ENCODE results near the gene TNN.

The TNN gene

DNA sequence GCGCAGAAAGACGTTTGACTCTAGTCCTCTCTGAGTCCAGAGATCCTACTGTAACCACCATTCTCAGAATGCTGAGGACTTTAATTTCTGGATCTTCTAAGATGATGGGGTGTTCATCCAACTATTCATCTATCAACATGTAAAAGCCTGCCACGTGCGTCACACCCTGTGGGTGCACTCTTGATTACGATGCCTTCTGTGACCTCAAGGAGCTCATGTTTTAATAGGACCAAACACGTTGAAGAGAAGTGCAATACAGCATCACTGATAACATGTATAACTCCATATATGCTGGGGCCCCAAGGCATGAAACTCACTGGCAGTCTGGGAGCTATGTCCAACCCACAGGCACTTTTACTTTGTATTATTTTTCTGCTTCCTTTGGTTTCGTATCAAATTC is 105.9 kb downstream of the TNN start:
- no peak for DNase-seq (ENCODE audit: low read depth)
- TF ChIP-seq, protein P1, sequence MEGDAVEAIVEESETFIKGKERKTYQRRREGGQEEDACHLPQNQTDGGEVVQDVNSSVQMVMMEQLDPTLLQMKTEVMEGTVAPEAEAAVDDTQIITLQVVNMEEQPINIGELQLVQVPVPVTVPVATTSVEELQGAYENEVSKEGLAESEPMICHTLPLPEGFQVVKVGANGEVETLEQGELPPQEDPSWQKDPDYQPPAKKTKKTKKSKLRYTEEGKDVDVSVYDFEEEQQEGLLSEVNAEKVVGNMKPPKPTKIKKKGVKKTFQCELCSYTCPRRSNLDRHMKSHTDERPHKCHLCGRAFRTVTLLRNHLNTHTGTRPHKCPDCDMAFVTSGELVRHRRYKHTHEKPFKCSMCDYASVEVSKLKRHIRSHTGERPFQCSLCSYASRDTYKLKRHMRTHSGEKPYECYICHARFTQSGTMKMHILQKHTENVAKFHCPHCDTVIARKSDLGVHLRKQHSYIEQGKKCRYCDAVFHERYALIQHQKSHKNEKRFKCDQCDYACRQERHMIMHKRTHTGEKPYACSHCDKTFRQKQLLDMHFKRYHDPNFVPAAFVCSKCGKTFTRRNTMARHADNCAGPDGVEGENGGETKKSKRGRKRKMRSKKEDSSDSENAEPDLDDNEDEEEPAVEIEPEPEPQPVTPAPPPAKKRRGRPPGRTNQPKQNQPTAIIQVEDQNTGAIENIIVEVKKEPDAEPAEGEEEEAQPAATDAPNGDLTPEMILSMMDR (conservative IDR thresholded peaks at IDR 0.05; ENCODE audit: low read depth, low read length) = no peak
- no peak overlapping the region for H3K4me3 ChIP-seq (ENCODE audit: low read length)

DNA sequence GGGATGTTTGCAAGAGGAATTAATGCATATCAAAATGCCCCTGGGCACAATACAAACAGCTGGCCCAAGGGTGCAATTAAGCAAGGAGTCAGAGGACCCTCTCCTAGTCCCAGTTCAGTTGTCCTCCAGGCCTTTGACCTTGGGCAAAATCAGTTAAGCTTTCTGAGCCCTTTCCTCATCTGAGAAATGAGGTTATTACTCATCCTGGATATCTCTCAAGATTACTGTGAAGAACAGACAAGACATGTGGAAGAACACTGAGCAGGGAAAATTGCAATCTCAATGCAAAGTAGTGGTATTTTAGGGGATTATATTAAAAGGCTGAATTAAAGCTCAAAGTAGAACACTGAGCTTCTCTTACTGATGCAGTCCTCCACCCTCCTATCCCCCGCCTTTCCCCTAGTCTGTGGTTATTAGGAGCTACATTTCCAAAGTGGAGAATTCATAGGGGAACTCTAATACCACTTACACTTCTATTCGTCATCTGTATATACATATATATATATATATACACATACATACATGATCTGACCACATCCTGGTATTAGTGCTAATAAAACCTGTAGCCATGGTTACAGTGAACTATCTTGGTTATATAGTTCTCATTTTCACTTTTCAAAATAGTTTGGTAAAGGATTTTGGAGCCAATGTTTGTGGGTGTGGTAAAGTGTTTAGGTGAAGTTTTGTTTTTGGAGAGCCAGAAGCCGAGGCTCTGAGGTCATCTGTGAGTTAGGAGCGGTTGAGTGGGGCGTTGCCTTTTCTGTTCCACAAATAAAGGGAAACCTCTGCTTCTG is 106.9 kb downstream of the TNN start:
- H3K4me3 ChIP-seq (ENCODE audit: low read length) = no peak overlapping the region
- DNase-seq (ENCODE audit: low read depth) = no peak
- TF ChIP-seq, protein P1 (conservative IDR thresholded peaks at IDR 0.05; ENCODE audit: low read depth, low read length) = no peak

DNA sequence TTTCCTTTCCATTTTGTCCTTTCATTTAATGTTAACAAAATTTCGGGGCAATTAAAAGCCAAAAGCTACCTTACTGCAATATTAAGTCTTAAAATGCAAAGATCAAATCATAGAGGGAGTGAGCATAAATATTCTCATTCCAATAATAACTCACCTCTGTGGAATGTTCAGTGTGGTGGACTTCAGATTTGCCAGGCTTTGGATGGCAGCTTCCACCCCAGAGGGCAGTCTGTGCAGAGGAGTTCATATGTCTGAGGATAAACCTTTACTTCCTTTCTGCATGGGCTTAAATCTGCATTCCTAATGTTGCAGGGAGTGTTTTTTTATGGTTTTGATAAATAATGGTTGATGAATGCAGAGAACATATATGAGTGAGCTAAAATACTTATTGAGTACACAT is 108.6 kb downstream of the TNN start:
- TF ChIP-seq, protein P1 (conservative IDR thresholded peaks at IDR 0.05; ENCODE audit: low read depth, low read length) = no peak
- DNase-seq (ENCODE audit: low read depth) = no peak
- H3K4me3 ChIP-seq (ENCODE audit: low read length) = no peak overlapping the region

DNA sequence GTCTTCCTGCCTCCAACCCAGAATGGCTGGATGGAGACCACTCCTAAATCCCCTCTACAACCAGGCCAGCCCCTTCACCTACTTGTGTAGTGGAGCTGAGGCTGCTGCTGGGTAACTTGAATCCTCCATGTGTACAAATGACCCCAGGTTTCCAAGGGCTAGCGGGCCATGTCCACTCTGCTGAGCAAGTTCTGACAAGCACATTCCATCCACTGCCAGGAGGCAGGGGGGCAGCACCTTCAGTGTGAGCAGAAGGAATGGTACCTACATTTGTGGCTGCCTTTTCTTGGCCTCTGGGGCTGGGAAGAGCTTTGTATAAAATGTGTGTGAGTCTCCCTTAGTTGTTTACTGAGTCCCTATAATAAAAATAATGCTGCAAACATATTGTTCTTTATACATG is 110.4 kb downstream of the TNN start:
- DNase-seq (ENCODE audit: low read depth) = no peak
- no peak overlapping the region for H3K4me3 ChIP-seq (ENCODE audit: low read length)
- TF ChIP-seq, protein P1 (conservative IDR thresholded peaks at IDR 0.05; ENCODE audit: low read depth, low read length) = no peak

DNA sequence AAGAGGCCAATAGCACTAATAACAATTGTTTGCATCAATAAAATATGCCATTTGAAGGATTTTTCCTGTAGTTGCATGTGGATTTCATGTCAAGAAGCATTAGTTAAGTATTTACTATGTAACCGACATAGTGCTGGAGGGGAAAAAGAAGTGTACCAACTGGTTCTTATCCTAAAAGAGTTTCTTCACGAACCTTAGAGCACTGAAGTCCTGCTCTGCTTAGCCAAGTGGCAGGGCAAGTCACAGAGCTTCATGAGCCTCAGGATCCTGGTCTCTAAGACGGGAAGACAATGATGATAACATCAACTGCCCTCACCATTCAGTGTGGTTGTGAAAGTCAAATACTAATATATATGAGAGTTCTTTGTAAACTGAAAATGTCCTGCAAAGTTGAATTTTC is 110.8 kb downstream of the TNN start:
- no peak overlapping the region for H3K4me3 ChIP-seq (ENCODE audit: low read length)
- TF ChIP-seq, protein P1 (conservative IDR thresholded peaks at IDR 0.05; ENCODE audit: low read depth, low read length) = no peak
- no peak for DNase-seq (ENCODE audit: low read depth)

DNA sequence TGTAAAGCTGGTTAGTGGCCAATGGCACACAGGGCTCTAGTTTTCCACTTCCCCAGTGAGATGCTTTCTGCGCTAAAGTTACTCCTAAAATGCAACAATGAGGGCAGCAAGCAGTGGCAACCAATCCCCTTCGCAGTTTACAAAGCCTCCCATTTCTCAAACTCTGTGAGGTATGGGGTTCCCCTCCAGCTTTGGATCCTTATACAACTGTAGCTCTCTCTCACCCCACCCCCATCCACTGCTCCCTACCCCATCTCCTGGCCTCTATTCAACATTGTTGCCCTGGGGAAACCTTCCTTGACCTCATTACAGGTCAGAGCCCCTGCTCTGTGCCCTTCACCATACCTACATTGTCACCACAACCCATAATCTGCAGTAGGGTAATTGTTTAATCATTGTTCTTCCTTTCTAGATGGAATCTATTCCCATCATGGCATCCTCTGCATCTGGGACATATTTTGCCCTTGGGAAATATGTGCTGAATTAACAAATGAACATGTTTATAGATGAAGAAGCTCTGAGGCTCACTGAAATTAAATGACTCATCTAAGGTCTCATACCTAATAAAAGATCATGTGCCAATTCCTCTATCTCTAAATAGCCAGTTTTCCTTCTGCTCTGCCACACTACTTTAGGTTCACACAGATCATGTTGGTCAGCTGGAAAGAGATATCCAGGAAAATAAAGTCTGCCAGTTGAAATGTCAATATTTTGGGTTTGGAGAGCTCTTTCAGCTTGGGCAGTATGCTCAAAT is 112.4 kb downstream of the TNN start:
- TF ChIP-seq, protein P1 (conservative IDR thresholded peaks at IDR 0.05; ENCODE audit: low read depth, low read length) = no peak
- H3K4me3 ChIP-seq (ENCODE audit: low read length) = no peak overlapping the region
- no peak for DNase-seq (ENCODE audit: low read depth)

All from retinal pigment epithelial cell (primary cell).